Neuronal stem cell (in vitro differentiated cells): Measurements from ENCODE around the gene CAMK2N2.
"Not testable (repeated sequence)": the region's sequence is repeated elsewhere in the genome, so short reads cannot be mapped to it uniquely, and the experiment has no call there.

Source experiments
- DNase-seq: peaks from one replicate; pipeline ENCODE4 v3.0.0-alpha.2; 2013; ENCODE audit warnings: low spot score
- H2AFZ ChIP-seq: one replicate; pipeline ENCODE4 v1.6.1; 2013; ENCODE audit warnings: mild to moderate bottlenecking, low read length, inconsistent platforms
- H2AK5ac ChIP-seq: 2 replicates; pipeline ENCODE4 v1.6.1; 2013; ENCODE audit warnings: low read depth, mild to moderate bottlenecking, inconsistent platforms, low read length, moderate library complexity, mixed read lengths
- H2BK120ac ChIP-seq: 2 replicates; pipeline ENCODE4 v1.6.1; 2013; ENCODE audit warnings: low read depth, mild to moderate bottlenecking, inconsistent platforms, low read length, moderate library complexity, mixed read lengths
- H2BK12ac ChIP-seq: one replicate; pipeline ENCODE4 v1.6.1; 2013; ENCODE audit warnings: low read length, inconsistent platforms
- H2BK15ac ChIP-seq: 2 replicates; pipeline ENCODE4 v1.6.1; 2013; ENCODE audit warnings: mild to moderate bottlenecking, low read length, inconsistent platforms, mixed read lengths
- H2BK5ac ChIP-seq: one replicate; pipeline ENCODE4 v1.6.1; 2013; ENCODE audit warnings: inconsistent platforms, mild to moderate bottlenecking, low read length, moderate library complexity
- H3K14ac ChIP-seq: one replicate; pipeline ENCODE4 v1.6.1; 2013; ENCODE audit warnings: low read length, inconsistent platforms
- H3K18ac ChIP-seq: 2 replicates; pipeline ENCODE4 v1.6.1; 2013; ENCODE audit warnings: low read length, inconsistent platforms
- H3K23ac ChIP-seq: 2 replicates; pipeline ENCODE4 v1.6.1; 2013; ENCODE audit warnings: low read depth, mild to moderate bottlenecking, mixed read lengths, low read length, inconsistent platforms; ENCODE audit not compliant: poor library complexity
- H3K27ac ChIP-seq: replicated peaks from 3 replicates; pipeline ENCODE4 v1.5.1; 2013; ENCODE audit warnings: low read length, inconsistent platforms
- H3K27me3 ChIP-seq, 3 experiments: 2 replicates each; pipeline ENCODE4 v1.6.1; 2013; ENCODE audit warnings: low read length in 3 of 3, mild to moderate bottlenecking in 2 of 3, inconsistent platforms in 1 of 3, low read depth in 1 of 3, mixed read lengths in 1 of 3, moderate library complexity in 1 of 3; ENCODE audit not compliant: control insufficient read depth in 3 of 3, insufficient read depth in 3 of 3
- H3K36me3 ChIP-seq, 2 donors: replicated peaks in 1 of 2; 2 replicates each; pipeline ENCODE4 v1.6.1; 2013; ENCODE audit warnings: low read length in 2 of 2; ENCODE audit not compliant: control insufficient read depth in 2 of 2, insufficient read depth in 2 of 2
- H3K4ac ChIP-seq: 2 replicates; pipeline ENCODE4 v1.6.1; 2013; ENCODE audit warnings: inconsistent platforms, mild to moderate bottlenecking, low read length, moderate library complexity
- H3K4me1 ChIP-seq, 2 donors: 1 replicate in 1 of 2; 2 replicates in 1 of 2; pipeline ENCODE4 v1.6.1; 2013; ENCODE audit warnings: low read length in 2 of 2, low read depth in 1 of 2; ENCODE audit not compliant: control insufficient read depth in 2 of 2, insufficient read depth in 1 of 2
- H3K4me2 ChIP-seq: one replicate; pipeline ENCODE4 v1.6.1; 2013; ENCODE audit warnings: mild to moderate bottlenecking, low read length, inconsistent platforms; ENCODE audit not compliant: insufficient read depth, poor library complexity, severe bottlenecking
- H3K4me3 ChIP-seq, 2 donors: 2 replicates each; pipeline ENCODE4 v1.5.1; 2013; ENCODE audit warnings: low read length in 2 of 2, mild to moderate bottlenecking in 2 of 2, inconsistent platforms in 1 of 2, moderate library complexity in 1 of 2
- H3K79me1 ChIP-seq: one replicate; pipeline ENCODE4 v1.6.1; 2013; ENCODE audit warnings: low read depth, mild to moderate bottlenecking, inconsistent platforms, low read length, moderate library complexity
- H3K9ac ChIP-seq: one replicate; pipeline ENCODE4 v1.6.1; 2013; ENCODE audit warnings: mild to moderate bottlenecking, low read depth, low read length, inconsistent platforms; ENCODE audit not compliant: poor library complexity
- H3K9me3 ChIP-seq, 2 donors: replicated peaks in 1 of 2; 2 replicates each; pipeline versions ENCODE3 to v1.6.1; 2013; ENCODE audit warnings: low read length in 2 of 2, mild to moderate bottlenecking in 2 of 2, inconsistent platforms in 1 of 2, low read depth in 1 of 2, mixed read lengths in 1 of 2, moderate library complexity in 1 of 2; ENCODE audit not compliant: control insufficient read depth in 2 of 2, insufficient read depth in 1 of 2
- H4K8ac ChIP-seq: one replicate; pipeline ENCODE4 v1.6.1; 2013; ENCODE audit warnings: low read depth, mild to moderate bottlenecking, inconsistent platforms, low read length, moderate library complexity
- H4K91ac ChIP-seq: one replicate; pipeline ENCODE4 v1.6.1; 2013; ENCODE audit warnings: low read length, low read depth, mild to moderate bottlenecking, inconsistent platforms; ENCODE audit not compliant: poor library complexity
- WGBS, 2 donors: extraction: QIAGEN DNeasy Blood & Tissue Kit; methylation state at CpG; one replicate each; pipeline ENCODE4 v1.1.7; 2013; ENCODE audit warnings: missing lambda C conversion rate in 2 of 2, mixed read lengths in 1 of 2; ENCODE audit not compliant: insufficient read length in 2 of 2, insufficient replicate concordance in 1 of 2; ENCODE audit errors: extremely low coverage in 2 of 2; 5-methylcytosine and 5-hydroxymethylcytosine counted together

The CAMK2N2 gene

DNA sequence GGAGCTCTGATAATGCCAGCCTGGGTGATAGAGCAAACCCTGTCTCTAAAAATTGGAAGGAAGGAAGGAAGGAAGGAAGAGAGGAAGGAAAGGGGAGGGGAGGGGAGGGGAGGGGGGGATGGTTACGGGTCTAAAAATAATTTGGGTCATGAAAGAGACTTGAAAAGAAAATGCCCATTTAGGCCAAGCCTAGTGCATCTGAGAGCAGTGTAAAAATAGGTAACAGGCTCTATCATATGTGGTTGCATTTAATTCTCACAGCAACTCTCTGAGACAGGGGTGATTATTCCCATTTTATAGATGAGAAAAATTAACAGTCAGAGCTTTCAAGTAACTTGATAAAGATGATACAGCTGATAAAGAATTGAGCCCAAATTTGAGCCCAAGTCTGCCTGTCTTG is 10.9 kb upstream of the CAMK2N2 start:
- H3K36me3 ChIP-seq: no peaks in the 10 kb centered on the region
- no peak overlapping the region for H3K23ac ChIP-seq
- no peak overlapping the region for H2BK120ac ChIP-seq
- no peak overlapping the region for H3K4me2 ChIP-seq
- H2AK5ac ChIP-seq: no peak overlapping the region
- no peak overlapping the region for H2AFZ ChIP-seq
- H2BK5ac ChIP-seq: no peak overlapping the region
- no peak overlapping the region for H3K9ac ChIP-seq
- H4K8ac ChIP-seq: no peak overlapping the region
- H4K91ac ChIP-seq: no peak overlapping the region
- DNase-seq: no peak
- no peak overlapping the region for H2BK12ac ChIP-seq
- no CpG with 5 or more reads among the region's 1 CpG for WGBS, 2 donors
- H3K14ac ChIP-seq: no peak overlapping the region
- no peak overlapping the region for H3K18ac ChIP-seq
- H3K4me1 ChIP-seq: peaks cover 0 to 3% of the 10 kb centered on the region in 2 donors
- peaks cover 3 to 45% (median 25%) of the 10 kb centered on the region in 3 experiments for H3K27me3 ChIP-seq
- no peak overlapping the region for H3K27ac ChIP-seq
- H2BK15ac ChIP-seq: no peak overlapping the region
- H3K4ac ChIP-seq: no peak overlapping the region
- H3K9me3 ChIP-seq: peaks cover 0 to 3% of the 10 kb centered on the region in 2 donors
- H3K79me1 ChIP-seq: no peaks in the 10 kb centered on the region
- no peak overlapping the region for H3K4me3 ChIP-seq

DNA sequence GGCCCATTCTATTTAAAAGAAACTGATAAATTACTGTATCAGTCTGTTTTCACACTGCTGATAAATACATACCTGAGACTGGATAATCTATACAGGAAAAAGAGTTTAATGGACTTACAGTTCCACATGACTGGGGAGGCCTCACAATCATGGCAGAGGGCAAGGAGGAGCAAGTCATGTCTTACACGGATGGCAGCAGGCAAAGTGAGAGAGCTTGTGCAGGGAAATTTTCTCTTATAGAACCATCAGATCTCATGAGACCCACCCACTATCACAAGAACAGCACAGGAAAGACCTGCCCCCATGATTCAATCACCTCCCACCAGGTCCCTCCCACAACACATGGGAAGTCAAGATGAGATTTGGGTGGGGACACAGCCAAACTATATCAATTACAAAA is 5.9 kb upstream of the CAMK2N2 start:
- H3K4me3 ChIP-seq, H2BK12ac ChIP-seq, H2BK120ac ChIP-seq, H3K9ac ChIP-seq, H3K23ac ChIP-seq, H2BK15ac ChIP-seq, H3K9me3 ChIP-seq, DNase-seq, H2BK5ac ChIP-seq, H3K79me1 ChIP-seq, H3K4ac ChIP-seq, H4K8ac ChIP-seq, H3K4me2 ChIP-seq, H3K36me3 ChIP-seq, H2AFZ ChIP-seq, H4K91ac ChIP-seq, H3K14ac ChIP-seq, H3K18ac ChIP-seq, H3K27ac ChIP-seq, H3K4me1 ChIP-seq, H2AK5ac ChIP-seq: not testable (repeated sequence)
- no CpG with 5 or more reads among the region's 1 CpG for WGBS, 2 donors
- H3K27me3 ChIP-seq: peaks cover 2 to 25% (median 13%) of the 10 kb centered on the region in 3 experiments

GRCh38 chr3:184262764-184263179 is 1.4 kb upstream of the CAMK2N2 start:
- Histone ChIP-seq H3K4me3 (peak overlapping the region; percentile 46 to 56), H3K23ac (no peak overlapping the region), H3K36me3 (no peaks in the 10 kb centered on the region), H2BK12ac (no peak overlapping the region), H3K4ac (no peak overlapping the region), H3K9ac (no peak overlapping the region), H3K27me3 (peaks cover 21 to 45% (median 43%) of the 10 kb centered on the region in 3 experiments), H3K18ac (no peak overlapping the region), H2AFZ (peak overlapping the region; percentile 90), H3K4me1 (peaks cover 10 to 12% of the 10 kb centered on the region in 2 donors), H2BK120ac (no peak overlapping the region), H2AK5ac (peak overlapping the region; percentile 32), H3K79me1 (peaks cover 2% of the 10 kb centered on the region), H3K9me3 (no peaks in the 10 kb centered on the region), H2BK15ac (no peak overlapping the region), H3K4me2 (peak overlapping the region; percentile 84), H4K91ac (no peak overlapping the region), H3K27ac (no peak overlapping the region), H3K14ac (no peak overlapping the region), H4K8ac (no peak overlapping the region), H2BK5ac (no peak overlapping the region)
- WGBS, 2 donors: no CpG with 5 or more reads among the region's 15 CpGs
- DNase-seq: no peak

DNA sequence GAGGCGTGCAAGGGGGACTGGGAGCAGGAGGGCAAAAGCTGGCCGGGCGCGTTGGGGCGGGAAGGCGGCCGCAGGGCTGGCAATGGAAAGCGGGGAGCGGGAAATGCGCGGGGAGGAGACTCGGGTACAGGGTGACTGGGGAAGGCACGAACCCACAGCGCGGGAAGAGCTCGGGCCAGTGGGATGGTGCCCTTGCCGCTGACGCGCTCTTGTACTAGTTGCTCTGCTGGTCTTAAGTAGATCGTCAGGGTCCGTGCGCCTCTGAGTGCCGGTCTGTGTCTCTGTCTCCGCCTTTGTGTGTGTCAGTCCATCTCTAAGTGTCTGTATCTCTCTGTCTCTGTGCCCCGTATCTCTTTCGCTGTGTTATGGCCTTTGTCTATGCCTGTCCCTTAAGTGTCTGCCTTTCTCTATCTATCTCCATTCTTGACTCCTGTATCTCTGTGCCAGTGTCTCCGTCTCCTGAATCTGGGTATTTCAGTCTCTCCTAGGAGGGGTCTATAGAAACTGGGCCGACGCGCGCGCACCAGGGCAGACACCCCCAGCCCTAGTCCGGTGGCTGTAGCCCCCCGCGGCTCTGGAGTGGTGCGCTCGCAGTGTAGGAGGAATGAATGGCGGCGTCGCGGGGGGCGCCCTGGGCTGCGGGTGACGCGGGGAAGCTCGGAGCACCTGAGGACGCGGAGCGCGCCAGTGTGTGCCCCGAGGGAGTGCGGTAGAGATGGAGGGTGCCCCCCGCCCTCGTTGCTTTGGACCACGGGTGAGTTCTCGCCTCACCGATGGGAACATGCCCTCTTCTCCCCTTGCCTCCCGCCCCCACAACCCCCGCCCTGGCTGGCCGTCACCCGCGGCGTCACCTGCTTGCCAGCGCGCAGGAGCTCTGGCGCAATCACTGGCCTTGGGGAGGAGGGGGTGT is 756 bp upstream of the CAMK2N2 start:
- peak overlapping the region; percentile 90 for H2AFZ ChIP-seq
- no peak overlapping the region for H2BK5ac ChIP-seq
- no peak for DNase-seq
- H3K27ac ChIP-seq: no peak overlapping the region
- H3K4me2 ChIP-seq: peak overlapping the region; percentile 84
- no peak overlapping the region for H2BK120ac ChIP-seq
- peaks cover 4% of the 10 kb centered on the region for H3K79me1 ChIP-seq
- no peak overlapping the region for H3K4ac ChIP-seq
- no CpG with 5 or more reads among the region's 66 CpGs for whole genome bisulfite sequencing, 2 donors
- no peaks in the 10 kb centered on the region for H3K36me3 ChIP-seq
- peaks cover 10 to 12% of the 10 kb centered on the region in 2 donors for H3K4me1 ChIP-seq
- no peak overlapping the region for H2AK5ac ChIP-seq
- H3K23ac ChIP-seq: peak overlapping the region; percentile 35
- no peak overlapping the region for H2BK15ac ChIP-seq
- peak overlapping the region; percentile 58 for H2BK12ac ChIP-seq
- no peaks in the 10 kb centered on the region for H3K9me3 ChIP-seq
- peak overlapping the region; percentile 91 for H3K18ac ChIP-seq
- no peak overlapping the region for H3K14ac ChIP-seq
- peak overlapping the region; percentile 56 to 82 for H3K4me3 ChIP-seq
- H3K27me3 ChIP-seq: peaks cover 21 to 46% (median 42%) of the 10 kb centered on the region in 3 experiments
- H4K91ac ChIP-seq: no peak overlapping the region
- H3K9ac ChIP-seq: peak overlapping the region; percentile 80
- H4K8ac ChIP-seq: no peak overlapping the region
